Measurements from ENCODE around the gene LBX1. TPM values are rescaled to one million over a fixed set of nuclear protein-coding genes. Genes with fewer than 3 reads are reported as not detected.
"Not testable (repeated sequence)": the region's sequence is repeated elsewhere in the genome, so short reads cannot be mapped to it uniquely, and the experiment has no call there.

The LBX1 gene
- total RNA-seq, 1 donor from 2014 or later: not detected

- no peak for DNase-seq (ENCODE audit: low spot score in 2 of 2, unreplicated experiment in 2 of 2)
- no peaks in the 10 kb centered on the region for H3K9me3 Mint-ChIP-seq
- H3K27ac Mint-ChIP-seq: no peak overlapping the region
- peak overlapping the region; percentile 26 for H3K4me3 Mint-ChIP-seq
- H3K36me3 Mint-ChIP-seq: no peaks in the 10 kb centered on the region
- TF ChIP-seq CTCF (IDR thresholded peaks at IDR 0.05; ENCODE audit: unreplicated experiment): no peak
- H3K4me1 Mint-ChIP-seq: peaks cover 35% of the 10 kb centered on the region
- H3K27me3 Mint-ChIP-seq (ENCODE audit: low read depth): peaks cover 98% of the 10 kb centered on the region
These were observed 12.8 kb downstream of the LBX1 start for GRCh38 chr10:101216207-101217043.

GRCh38 chr10:101215397-101216206, 13.7 kb downstream of the LBX1 start:
- no peak overlapping the region for H3K27ac Mint-ChIP-seq
- no peak for DNase-seq (ENCODE audit: low spot score in 2 of 2, unreplicated experiment in 2 of 2)
- H3K4me3 Mint-ChIP-seq: no peak overlapping the region
- no peaks in the 10 kb centered on the region for H3K36me3 Mint-ChIP-seq
- peaks cover 98% of the 10 kb centered on the region for H3K27me3 Mint-ChIP-seq (ENCODE audit: low read depth)
- TF ChIP-seq CTCF (IDR thresholded peaks at IDR 0.05; ENCODE audit: unreplicated experiment): no peak
- H3K4me1 Mint-ChIP-seq: peaks cover 35% of the 10 kb centered on the region
- H3K9me3 Mint-ChIP-seq: no peaks in the 10 kb centered on the region

- Mint-ChIP-seq H3K4me3 (peak overlapping the region; percentile 38), H3K27me3 (ENCODE audit: low read depth) (peaks cover 98% of the 10 kb centered on the region), H3K9me3 (no peaks in the 10 kb centered on the region), H3K27ac (no peak overlapping the region), H3K4me1 (peaks cover 35% of the 10 kb centered on the region), H3K36me3 (no peaks in the 10 kb centered on the region)
- peak; percentile 89 for TF ChIP-seq CTCF (IDR thresholded peaks at IDR 0.05; ENCODE audit: unreplicated experiment)
- peak; percentile 72 to 87 for DNase-seq (ENCODE audit: low spot score in 2 of 2, unreplicated experiment in 2 of 2)
These were observed 14.5 kb downstream of the LBX1 start for GRCh38 chr10:101214446-101215396.

- DNase-seq (ENCODE audit: low spot score in 2 of 2, unreplicated experiment in 2 of 2): no peak
- no peaks in the 10 kb centered on the region for H3K36me3 Mint-ChIP-seq
- no peak for TF ChIP-seq CTCF (IDR thresholded peaks at IDR 0.05; ENCODE audit: unreplicated experiment)
- H3K4me1 Mint-ChIP-seq: no peaks in the 10 kb centered on the region
- H3K27ac Mint-ChIP-seq: no peak overlapping the region
- H3K4me3 Mint-ChIP-seq: no peak overlapping the region
- peaks cover 88% of the 10 kb centered on the region for H3K27me3 Mint-ChIP-seq (ENCODE audit: low read depth)
- no peaks in the 10 kb centered on the region for H3K9me3 Mint-ChIP-seq
These were observed 20.7 kb downstream of the LBX1 start for GRCh38 chr10:101208543-101208942.

- no peak overlapping the region for H3K4me3 Mint-ChIP-seq
- H3K4me1 Mint-ChIP-seq: no peaks in the 10 kb centered on the region
- peaks cover 90% of the 10 kb centered on the region for H3K27me3 Mint-ChIP-seq (ENCODE audit: low read depth)
- no peak overlapping the region for H3K27ac Mint-ChIP-seq
- no peaks in the 10 kb centered on the region for H3K9me3 Mint-ChIP-seq
- no peak for TF ChIP-seq CTCF (IDR thresholded peaks at IDR 0.05; ENCODE audit: unreplicated experiment)
- H3K36me3 Mint-ChIP-seq: no peaks in the 10 kb centered on the region
- no peak for DNase-seq (ENCODE audit: low spot score in 2 of 2, unreplicated experiment in 2 of 2)
These were observed 22.2 kb downstream of the LBX1 start for GRCh38 chr10:101207026-101207425.

GRCh38 chr10:101202667-101203066, 26.6 kb downstream of the LBX1 start:
- not testable (repeated sequence) for H3K9me3 Mint-ChIP-seq; DNase-seq (ENCODE audit: low spot score in 2 of 2, unreplicated experiment in 2 of 2); H3K4me1 Mint-ChIP-seq; H3K27ac Mint-ChIP-seq; H3K36me3 Mint-ChIP-seq; H3K4me3 Mint-ChIP-seq
- peaks cover 86% of the 10 kb centered on the region for H3K27me3 Mint-ChIP-seq (ENCODE audit: low read depth)

GRCh38 chr10:101198326-101198977, 30.8 kb downstream of the LBX1 start:
- not testable (repeated sequence) for H3K9me3 Mint-ChIP-seq; H3K4me1 Mint-ChIP-seq; H3K4me3 Mint-ChIP-seq; H3K27ac Mint-ChIP-seq; DNase-seq (ENCODE audit: low spot score in 2 of 2, unreplicated experiment in 2 of 2); H3K36me3 Mint-ChIP-seq
- peaks cover 80% of the 10 kb centered on the region for H3K27me3 Mint-ChIP-seq (ENCODE audit: low read depth)
